D721Med (cell line): ENCODE results near the gene SHC1.

Source experiments
- DNase-seq: peaks from one replicate; pipeline ENCODE4 v3.0.0; 2011; ENCODE audit warnings: low spot score; ENCODE audit not compliant: insufficient read length
- FAIRE-seq: peaks from 2 replicates; lab custom pipeline; 2011; peaks lifted over from hg19 to GRCh38; lab: Jason Lieb, UNC
- TF ChIP-seq, protein P1 (sequence below): IDR thresholded peaks from 2 replicates; pipeline ENCODE4 v1.5.1; 2012; ENCODE audit warnings: mild to moderate bottlenecking, control low read depth; ENCODE audit not compliant: insufficient read depth; ENCODE audit errors: missing control alignments

Gene SHC1

DNA sequence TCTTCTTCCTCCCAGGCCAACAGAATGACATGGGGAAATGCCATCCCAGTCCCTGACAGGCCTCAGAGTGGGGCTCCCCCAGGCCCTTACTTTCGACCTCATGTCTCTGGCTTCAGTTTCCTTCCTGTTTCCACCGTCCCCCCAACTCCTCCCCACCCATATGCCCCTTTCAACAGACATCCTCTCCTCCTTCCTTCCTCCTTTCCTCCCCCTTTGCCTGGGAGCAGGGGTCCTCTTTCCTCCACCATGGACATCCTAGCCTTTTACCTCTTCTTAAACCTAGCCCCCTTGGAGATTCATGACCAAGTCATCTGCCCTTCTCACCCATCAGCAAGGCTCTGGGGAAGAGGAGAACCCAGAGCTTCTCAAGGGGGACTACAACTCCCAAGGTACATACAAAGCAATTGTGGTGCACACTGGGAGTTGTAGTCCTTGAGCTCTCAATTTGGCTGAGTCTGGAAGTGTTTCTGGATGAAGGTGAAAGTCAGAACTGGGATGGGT is 36.1 kb upstream of the SHC1 start:
- TF ChIP-seq, protein P1, sequence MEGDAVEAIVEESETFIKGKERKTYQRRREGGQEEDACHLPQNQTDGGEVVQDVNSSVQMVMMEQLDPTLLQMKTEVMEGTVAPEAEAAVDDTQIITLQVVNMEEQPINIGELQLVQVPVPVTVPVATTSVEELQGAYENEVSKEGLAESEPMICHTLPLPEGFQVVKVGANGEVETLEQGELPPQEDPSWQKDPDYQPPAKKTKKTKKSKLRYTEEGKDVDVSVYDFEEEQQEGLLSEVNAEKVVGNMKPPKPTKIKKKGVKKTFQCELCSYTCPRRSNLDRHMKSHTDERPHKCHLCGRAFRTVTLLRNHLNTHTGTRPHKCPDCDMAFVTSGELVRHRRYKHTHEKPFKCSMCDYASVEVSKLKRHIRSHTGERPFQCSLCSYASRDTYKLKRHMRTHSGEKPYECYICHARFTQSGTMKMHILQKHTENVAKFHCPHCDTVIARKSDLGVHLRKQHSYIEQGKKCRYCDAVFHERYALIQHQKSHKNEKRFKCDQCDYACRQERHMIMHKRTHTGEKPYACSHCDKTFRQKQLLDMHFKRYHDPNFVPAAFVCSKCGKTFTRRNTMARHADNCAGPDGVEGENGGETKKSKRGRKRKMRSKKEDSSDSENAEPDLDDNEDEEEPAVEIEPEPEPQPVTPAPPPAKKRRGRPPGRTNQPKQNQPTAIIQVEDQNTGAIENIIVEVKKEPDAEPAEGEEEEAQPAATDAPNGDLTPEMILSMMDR, result no peak
- DNase-seq (no peak), FAIRE-seq (no peak)

DNA sequence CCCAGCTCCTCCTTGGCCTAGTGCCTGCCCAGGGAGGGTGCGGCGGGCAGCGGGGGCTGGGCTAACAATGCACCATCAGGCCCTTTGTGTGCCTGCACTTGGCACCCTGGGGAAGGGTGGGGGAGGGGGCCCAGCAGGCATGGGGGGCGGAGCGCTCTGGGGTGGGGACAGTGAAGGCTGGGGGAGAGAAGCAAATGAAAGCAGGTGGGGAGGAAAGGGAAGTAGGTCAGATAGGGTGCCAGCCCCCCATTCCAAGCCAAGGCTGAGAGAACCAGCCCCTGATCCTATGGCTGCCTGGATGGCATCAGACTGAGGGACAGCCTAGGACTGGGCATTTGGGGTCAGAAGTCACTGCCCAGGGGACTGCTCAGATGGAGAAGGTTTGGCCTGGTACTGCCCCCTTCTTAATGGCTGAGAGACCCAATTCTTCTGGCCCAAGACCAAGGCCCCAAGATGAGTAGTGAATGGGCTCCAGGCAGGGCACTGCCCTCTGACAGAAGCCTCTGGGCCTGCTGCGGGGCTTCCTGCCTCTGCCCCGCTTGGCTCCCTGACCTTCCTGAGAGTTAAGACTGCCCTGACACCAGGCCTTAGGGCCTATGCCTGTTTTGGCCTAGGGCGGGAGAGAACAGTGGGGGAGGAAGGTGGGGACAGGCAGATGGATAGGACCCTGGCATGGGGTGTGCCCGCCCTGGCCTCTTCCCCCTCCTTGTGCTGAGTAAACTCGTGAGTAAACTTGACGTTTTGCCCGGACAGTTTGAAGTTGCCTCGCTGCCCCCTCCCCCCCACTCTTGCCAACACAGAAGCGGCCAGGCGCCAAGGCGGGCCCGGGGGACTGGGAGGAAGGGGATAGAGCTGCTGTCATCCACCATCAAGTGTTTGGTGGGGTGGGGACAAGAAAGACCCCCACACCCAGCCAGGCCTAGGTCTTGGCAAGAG is 34.8 kb upstream of the SHC1 start:
- TF ChIP-seq, protein P1, result no peak
- DNase-seq (no peak), FAIRE-seq (no peak)

DNA sequence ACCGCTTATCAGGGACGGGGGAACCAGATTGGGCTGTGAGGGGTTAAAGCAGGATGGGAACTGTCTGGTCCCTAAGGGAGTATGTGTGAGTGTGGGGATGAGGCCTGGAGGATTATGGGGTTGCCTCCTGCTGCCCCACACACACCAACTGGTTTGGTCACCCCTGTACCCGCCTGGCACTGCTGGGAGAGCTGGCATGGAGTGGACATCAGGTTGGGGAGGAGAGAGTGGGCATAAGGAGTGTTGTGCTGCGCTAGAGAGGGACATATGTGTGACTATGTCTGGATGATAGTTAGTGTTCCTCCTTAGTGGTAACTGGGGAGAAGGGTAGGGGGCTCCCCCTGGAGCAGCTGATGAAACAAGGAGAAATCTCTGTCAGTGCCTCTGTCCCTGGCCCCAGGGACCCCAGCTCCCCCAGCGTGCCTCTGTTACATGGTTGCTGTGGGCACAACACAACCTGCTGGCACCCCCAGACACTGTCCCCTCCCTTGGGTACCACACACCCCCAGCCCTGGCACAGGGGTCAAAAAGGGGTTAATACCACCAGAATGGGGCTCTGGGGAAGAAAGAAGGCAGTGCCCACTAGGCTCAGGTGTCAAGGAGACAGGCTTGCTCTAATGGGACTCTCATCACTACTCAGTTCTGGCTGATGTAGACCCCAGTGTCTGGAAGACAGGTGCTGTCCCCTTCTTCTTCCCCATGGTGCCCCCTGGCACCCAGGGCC is 34.0 kb upstream of the SHC1 start:
- no peak for FAIRE-seq
- DNase-seq, result no peak

DNA sequence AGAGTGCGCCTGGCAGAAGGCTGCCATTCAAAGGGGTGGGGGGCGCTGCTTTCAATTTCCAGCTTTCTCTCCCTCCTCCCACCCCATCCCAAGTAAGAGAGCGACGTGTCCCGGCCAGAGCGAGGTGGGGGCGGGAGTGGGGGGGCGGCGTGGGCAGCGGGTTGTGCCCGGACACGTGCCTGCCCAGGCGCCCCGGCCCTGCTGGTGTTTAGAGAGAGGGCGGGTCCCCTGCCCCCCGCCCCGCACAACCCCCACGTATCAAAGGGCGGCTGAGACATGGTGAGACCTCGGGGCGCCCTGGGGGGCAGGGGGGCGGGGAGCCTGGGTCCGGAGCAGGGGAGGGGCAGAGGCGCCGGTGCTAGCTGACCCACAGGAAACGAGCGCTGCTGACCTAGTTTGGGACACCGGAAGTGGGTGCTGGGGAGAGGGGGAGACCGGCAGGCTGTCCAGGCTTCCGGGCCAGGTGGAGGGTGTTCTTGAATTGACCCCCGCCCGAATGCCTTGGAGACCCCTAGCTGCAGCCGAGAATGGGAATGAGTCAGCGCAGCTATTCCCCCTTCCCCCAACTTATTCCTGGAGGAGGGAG is 33.3 kb upstream of the SHC1 start:
- FAIRE-seq, result no peak
- no peak for DNase-seq
- TF ChIP-seq, protein P1, result no peak

More for the DNA sequence above, 34.0 kb upstream of the SHC1 start:
- TF ChIP-seq, protein P1, result no peak

DNA sequence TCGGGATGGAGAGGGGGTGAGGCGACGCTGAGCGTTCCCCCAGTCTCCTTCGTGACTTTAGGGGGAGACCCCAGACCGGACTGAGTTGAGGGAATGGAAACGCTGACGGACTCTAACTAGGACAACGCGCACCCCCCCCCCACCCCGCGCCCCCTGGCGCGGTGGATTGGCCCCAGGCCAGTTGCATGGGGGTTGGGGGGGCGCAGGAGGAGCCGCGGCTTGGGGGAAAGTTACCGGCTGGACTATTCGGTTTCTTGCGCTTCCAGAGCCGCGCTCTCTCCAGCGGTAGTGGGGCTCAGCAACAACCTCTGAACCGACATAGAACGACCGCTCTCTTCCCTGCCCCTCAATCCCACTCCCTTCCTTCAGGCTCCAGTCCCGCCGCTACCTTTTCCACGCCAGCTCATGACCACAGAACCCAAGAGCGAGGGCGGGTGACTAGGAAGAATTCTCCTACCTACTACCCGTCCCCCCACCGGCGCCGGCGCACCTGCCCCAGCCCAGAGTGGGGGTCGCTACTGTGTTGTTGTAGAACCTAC is 32.7 kb upstream of the SHC1 start:
- FAIRE-seq (no peak), DNase-seq (no peak)
- TF ChIP-seq, protein P1, result no peak

DNA sequence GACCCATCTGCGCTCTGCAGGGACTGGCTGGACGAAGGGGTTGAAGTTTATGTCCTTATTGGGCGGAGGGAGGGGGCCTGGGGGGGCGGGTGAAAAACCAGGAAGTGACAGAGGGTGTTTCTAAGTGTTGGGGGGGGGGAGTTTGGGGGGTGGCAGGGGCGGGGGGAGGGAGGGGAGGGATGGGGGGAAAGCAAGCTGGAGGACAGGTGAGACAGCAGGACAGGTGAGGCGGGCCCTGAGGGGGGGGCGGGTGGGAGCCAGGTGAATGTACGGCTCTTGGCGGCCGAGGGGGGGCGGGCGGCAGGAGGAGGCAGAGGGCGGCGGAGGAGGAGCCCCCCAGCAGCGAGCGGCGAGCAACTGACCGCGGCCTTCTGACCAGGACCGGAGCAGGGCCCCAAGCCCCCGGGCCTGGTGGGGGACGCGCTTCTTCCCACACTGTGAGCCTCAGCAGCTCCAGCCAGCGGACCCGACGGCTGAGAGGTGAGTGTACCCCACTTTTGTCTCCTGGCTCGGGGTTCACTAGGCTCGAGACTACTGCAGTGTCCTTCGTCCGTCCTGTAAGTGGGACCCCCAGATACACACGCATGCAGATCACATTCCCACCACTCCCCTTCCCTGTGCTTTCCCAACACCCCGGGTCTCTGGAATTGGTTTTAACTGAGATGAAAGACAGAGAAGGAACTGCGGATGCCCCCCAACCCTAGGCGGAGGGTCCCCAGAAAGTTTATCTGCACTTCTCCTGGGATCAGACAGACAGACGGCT is 32.1 kb upstream of the SHC1 start, which contains the start of gene ZBTB7B:
Gene ZBTB7B, plus strand, starts transcription at position 339 of the 763 bp plus-strand sequence. CDS start 11,859 bp downstream, outside the sequence.
- FAIRE-seq (no peak), DNase-seq (no peak)
- TF ChIP-seq, protein P1, result no peak
